Measurements from ENCODE around the gene MALAT1. TPM values are rescaled to one million over a fixed set of nuclear protein-coding genes. Genes with fewer than 3 reads are reported as not detected.

The MALAT1 gene
- total RNA-seq, 1 donor from 2014 or later = 7,191 TPM

- DNase-seq (peak; percentile 72), ATAC-seq (peak; percentile 10)
- intact Hi-C loops (cut with micrococcal nuclease) = no loop called here
Observed at GRCh38 chr11:65493367-65494176, 5.3 kb upstream of the MALAT1 start.

GRCh38 chr11:65496304-65497140, 2.3 kb upstream of the MALAT1 start:
- intact Hi-C loops (cut with micrococcal nuclease) = no loop called here
- DNase-seq = peak; percentile 33
- ATAC-seq = no peak

- intact Hi-C loops (cut with micrococcal nuclease) = no loop called here
- DNase-seq = peak; percentile 100
- peak; percentile 84 for ATAC-seq
Observed at GRCh38 chr11:65497141-65498041, 1.5 kb upstream of the MALAT1 start.

GRCh38 chr11:65498042-65498726, 661 bp upstream of the MALAT1 start:
- DNase-seq (peak; percentile 43), ATAC-seq (peak; percentile 15)
- intact Hi-C loops (cut with micrococcal nuclease) = no loop called here

GRCh38 chr11:65498727-65498976, 193 bp upstream of the MALAT1 start:
- intact Hi-C loops (cut with micrococcal nuclease) = no loop called here
- DNase-seq (no peak), ATAC-seq (no peak)

GRCh38 chr11:65499713-65500386, 1.0 kb downstream of the MALAT1 start:
- DNase-seq (no peak), ATAC-seq (no peak)
- intact Hi-C loops (cut with micrococcal nuclease) = loop anchor here (5.0 kb wide), 1 partner anchor 73 kb away; no protein-coding TSS in a partner anchor

GRCh38 chr11:65500387-65501185, 1.7 kb downstream of the MALAT1 start:
- ATAC-seq (no peak), DNase-seq (peak; percentile 48)
- intact Hi-C loops (cut with micrococcal nuclease) = loop anchor here (5.0 kb wide), 1 partner anchor 73 kb away; no protein-coding TSS in a partner anchor

- DNase-seq (no peak), ATAC-seq (no peak)
- intact Hi-C loops (cut with micrococcal nuclease) = loop anchor here (5.0 kb wide), 1 partner anchor 74 kb away; no protein-coding TSS in a partner anchor
Observed at GRCh38 chr11:65501186-65501471, 2.3 kb downstream of the MALAT1 start.

- DNase-seq (no peak), ATAC-seq (no peak)
- intact Hi-C loops (cut with micrococcal nuclease) = loop anchor here (5.0 kb wide), 1 partner anchor 74 kb away; no protein-coding TSS in a partner anchor
Observed at GRCh38 chr11:65501472-65502273, 2.8 kb downstream of the MALAT1 start.

GRCh38 chr11:65502274-65502554, 3.4 kb downstream of the MALAT1 start:
- intact Hi-C loops (cut with micrococcal nuclease) = loop anchor here (5.0 kb wide), 1 partner anchor 75 kb away; no protein-coding TSS in a partner anchor
- ATAC-seq (no peak), DNase-seq (no peak)

- DNase-seq (no peak), ATAC-seq (no peak)
- intact Hi-C loops (cut with micrococcal nuclease) = loop anchor here (5.0 kb wide), 1 partner anchor 75 kb away; no protein-coding TSS in a partner anchor
Observed at GRCh38 chr11:65502555-65503367, 3.9 kb downstream of the MALAT1 start.

- ATAC-seq (no peak), DNase-seq (no peak)
- intact Hi-C loops (cut with micrococcal nuclease) = loop anchor here (5.0 kb wide), 1 partner anchor 76 kb away; no protein-coding TSS in a partner anchor
Observed at GRCh38 chr11:65503368-65503948, 4.6 kb downstream of the MALAT1 start.

- no peak for ATAC-seq
- intact Hi-C loops (cut with micrococcal nuclease) = loop anchor here (5.0 kb wide), 1 partner anchor 77 kb away; no protein-coding TSS in a partner anchor
Observed at GRCh38 chr11:65503949-65504673, 5.3 kb downstream of the MALAT1 start.

GRCh38 chr11:65504674-65505465, 6.0 kb downstream of the MALAT1 start:
- intact Hi-C loops (cut with micrococcal nuclease) = loop anchor here (5.0 kb wide), 1 partner anchor 78 kb away; no protein-coding TSS in a partner anchor
- DNase-seq (no peak), ATAC-seq (no peak)

More at GRCh38 chr11:65503949-65504673, 5.3 kb downstream of the MALAT1 start:
- no peak for DNase-seq

All from left ventricle myocardium superior (tissue), 1 donor.